Ishikawa (cell line): ENCODE measurements around the gene ROBO1.

Experiments
- CEBPB ChIP-seq: IDR thresholded peaks from 2 replicates; pipeline ENCODE4 v1.6.1; 2012
- CREB1 ChIP-seq: IDR thresholded peaks from 2 replicates; pipeline ENCODE4 v1.6.1; 2012; ENCODE audit warnings: low read depth
- EGR1 ChIP-seq: IDR thresholded peaks from 2 replicates; pipeline ENCODE4 v1.6.1; 2012
- EP300 ChIP-seq: IDR thresholded peaks from 2 replicates; pipeline ENCODE4 v1.6.1; 2012; ENCODE audit warnings: borderline replicate concordance
- FOXM1 ChIP-seq: IDR thresholded peaks from 2 replicates; pipeline ENCODE4 v1.6.1; 2012; ENCODE audit warnings: low read depth, borderline replicate concordance
- NFIC ChIP-seq: IDR thresholded peaks from 2 replicates; pipeline ENCODE4 v1.6.1; 2012
- RAD21 ChIP-seq: IDR thresholded peaks from 2 replicates; pipeline ENCODE4 v1.6.1; 2012; ENCODE audit warnings: low read depth
- TAF1 ChIP-seq: IDR thresholded peaks from 2 replicates; pipeline ENCODE4 v1.6.1; 2012; ENCODE audit warnings: low read depth, mild to moderate bottlenecking
- TCF12 ChIP-seq: IDR thresholded peaks from 2 replicates; pipeline ENCODE4 v1.6.1; 2012; ENCODE audit warnings: low read depth
- TEAD4 ChIP-seq: IDR thresholded peaks from 2 replicates; pipeline ENCODE4 v1.6.1; 2012
- YY1 ChIP-seq: IDR thresholded peaks from 2 replicates; pipeline ENCODE4 v1.6.1; 2012; ENCODE audit warnings: low read depth
- ZBTB7A ChIP-seq: IDR thresholded peaks from 2 replicates; pipeline ENCODE4 v1.6.1; 2012; ENCODE audit warnings: low read depth
- TF ChIP-seq, protein P1 (sequence below): IDR thresholded peaks from 2 replicates; pipeline ENCODE4 v1.6.1; 2012; ENCODE audit warnings: low read depth, mild to moderate bottlenecking
- TF ChIP-seq, protein P2 (sequence below): IDR thresholded peaks from 2 replicates; pipeline ENCODE4 v1.6.1; 2012
- TF ChIP-seq, protein P3 (sequence below): IDR thresholded peaks from 2 replicates; pipeline ENCODE4 v1.6.1; 2012

The ROBO1 gene

DNA sequence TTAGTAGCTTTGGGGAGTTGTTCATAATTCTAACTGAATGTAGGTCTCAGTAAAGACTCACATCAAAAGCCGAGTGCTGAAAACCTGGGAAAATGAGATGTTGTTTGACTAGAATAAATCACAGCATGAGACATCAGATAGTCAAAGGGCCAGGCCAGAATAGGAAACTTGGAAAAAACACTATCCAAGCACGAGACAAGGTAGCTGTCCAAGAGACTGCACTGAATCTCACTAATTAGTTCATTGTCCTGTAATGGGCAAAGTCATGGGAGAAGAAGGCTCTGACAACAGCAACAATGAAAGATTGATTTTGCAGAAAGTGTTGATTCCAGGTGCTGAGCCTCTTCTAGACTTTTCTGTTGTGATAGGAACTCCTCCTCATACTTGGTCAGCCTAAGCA, 314.2 kb downstream of the ROBO1 start:
- TF ChIP-seq RAD21 (no peak), EGR1 (no peak)
- TF ChIP-seq, protein P1, sequence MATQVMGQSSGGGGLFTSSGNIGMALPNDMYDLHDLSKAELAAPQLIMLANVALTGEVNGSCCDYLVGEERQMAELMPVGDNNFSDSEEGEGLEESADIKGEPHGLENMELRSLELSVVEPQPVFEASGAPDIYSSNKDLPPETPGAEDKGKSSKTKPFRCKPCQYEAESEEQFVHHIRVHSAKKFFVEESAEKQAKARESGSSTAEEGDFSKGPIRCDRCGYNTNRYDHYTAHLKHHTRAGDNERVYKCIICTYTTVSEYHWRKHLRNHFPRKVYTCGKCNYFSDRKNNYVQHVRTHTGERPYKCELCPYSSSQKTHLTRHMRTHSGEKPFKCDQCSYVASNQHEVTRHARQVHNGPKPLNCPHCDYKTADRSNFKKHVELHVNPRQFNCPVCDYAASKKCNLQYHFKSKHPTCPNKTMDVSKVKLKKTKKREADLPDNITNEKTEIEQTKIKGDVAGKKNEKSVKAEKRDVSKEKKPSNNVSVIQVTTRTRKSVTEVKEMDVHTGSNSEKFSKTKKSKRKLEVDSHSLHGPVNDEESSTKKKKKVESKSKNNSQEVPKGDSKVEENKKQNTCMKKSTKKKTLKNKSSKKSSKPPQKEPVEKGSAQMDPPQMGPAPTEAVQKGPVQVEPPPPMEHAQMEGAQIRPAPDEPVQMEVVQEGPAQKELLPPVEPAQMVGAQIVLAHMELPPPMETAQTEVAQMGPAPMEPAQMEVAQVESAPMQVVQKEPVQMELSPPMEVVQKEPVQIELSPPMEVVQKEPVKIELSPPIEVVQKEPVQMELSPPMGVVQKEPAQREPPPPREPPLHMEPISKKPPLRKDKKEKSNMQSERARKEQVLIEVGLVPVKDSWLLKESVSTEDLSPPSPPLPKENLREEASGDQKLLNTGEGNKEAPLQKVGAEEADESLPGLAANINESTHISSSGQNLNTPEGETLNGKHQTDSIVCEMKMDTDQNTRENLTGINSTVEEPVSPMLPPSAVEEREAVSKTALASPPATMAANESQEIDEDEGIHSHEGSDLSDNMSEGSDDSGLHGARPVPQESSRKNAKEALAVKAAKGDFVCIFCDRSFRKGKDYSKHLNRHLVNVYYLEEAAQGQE = no peak
- TF ChIP-seq, protein P2, sequence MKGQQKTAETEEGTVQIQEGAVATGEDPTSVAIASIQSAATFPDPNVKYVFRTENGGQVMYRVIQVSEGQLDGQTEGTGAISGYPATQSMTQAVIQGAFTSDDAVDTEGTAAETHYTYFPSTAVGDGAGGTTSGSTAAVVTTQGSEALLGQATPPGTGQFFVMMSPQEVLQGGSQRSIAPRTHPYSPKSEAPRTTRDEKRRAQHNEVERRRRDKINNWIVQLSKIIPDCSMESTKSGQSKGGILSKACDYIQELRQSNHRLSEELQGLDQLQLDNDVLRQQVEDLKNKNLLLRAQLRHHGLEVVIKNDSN = no peak

DNA sequence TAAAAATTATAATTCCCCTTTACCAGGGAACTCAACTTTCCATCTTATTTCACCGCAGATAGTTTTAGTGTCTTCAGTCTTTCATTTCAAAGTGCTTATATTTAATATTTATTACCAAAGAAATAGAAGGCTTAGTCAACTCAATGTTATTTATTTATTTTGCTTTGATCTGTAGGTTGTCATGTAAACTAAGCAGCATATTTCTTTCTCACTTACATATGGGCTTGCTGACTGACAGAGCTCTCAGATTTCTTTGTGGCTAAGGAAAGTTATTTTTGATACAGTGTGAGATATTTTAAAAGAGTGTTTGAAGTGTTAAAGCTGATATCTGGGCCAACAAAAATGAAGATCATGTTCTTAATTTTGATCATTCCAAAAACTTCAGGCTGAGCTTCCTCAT, 331.4 kb downstream of the ROBO1 start:
- TF ChIP-seq YY1 (no peak), FOXM1 (no peak), TEAD4 (no peak), CREB1 (no peak), RAD21 (no peak), EGR1 (no peak)
- TF ChIP-seq, protein P1 = no peak
- TF ChIP-seq, protein P3, sequence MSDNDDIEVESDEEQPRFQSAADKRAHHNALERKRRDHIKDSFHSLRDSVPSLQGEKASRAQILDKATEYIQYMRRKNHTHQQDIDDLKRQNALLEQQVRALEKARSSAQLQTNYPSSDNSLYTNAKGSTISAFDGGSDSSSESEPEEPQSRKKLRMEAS = no peak

DNA sequence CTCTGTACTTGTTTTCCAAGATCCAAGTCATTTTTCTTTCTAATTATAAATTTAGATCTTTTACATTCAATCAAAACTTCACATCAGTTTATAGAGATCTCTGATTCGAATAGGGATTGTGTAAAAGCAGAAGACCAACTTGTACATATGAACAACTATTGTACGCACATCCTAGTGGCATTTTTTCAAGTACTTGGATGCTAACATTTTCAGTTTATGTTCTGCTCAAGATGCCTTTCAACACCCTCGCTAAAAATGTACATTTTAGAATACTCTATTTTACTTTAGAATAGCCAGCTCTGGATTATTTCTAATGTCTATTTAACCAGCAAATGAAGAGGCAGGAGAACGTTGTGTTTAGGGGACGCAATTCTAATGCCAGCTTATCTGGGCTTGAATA, 340.7 kb downstream of the ROBO1 start:
- TF ChIP-seq CREB1 (no peak), TCF12 (no peak), FOXM1 (no peak), RAD21 (no peak), TEAD4 (no peak), EGR1 (no peak), NFIC (no peak), YY1 (no peak), EP300 (no peak), CEBPB (no peak), ZBTB7A (no peak), TAF1 (no peak)
- TF ChIP-seq, protein P2 = no peak
- TF ChIP-seq, protein P1 = no peak
- TF ChIP-seq, protein P3 = no peak

DNA sequence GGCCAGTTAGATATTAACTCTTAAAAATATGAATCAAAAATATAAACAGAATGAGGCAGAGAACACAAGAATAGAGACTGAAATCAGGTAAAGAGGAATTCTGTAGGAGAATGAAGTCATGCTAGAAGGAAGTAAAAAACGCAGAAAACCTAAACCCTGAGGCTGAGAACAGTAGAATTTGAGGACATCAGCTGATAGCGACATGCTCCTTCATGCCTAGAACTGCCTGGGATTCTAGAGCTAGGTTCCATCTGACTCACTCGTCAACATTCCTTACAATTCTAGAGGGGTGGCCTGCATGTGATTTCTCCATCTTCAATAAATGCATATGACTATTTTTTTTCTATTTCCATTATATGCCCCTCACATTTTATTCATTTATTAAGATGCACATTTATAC, 343.0 kb downstream of the ROBO1 start:
- TF ChIP-seq TEAD4 (no peak), CREB1 (no peak), TCF12 (no peak), NFIC (no peak), FOXM1 (no peak), EGR1 (no peak), CEBPB (no peak), RAD21 (no peak), TAF1 (no peak), ZBTB7A (no peak), EP300 (no peak), YY1 (no peak)
- TF ChIP-seq, protein P1 = no peak
- TF ChIP-seq, protein P3 = no peak
- TF ChIP-seq, protein P2 = no peak
